ENCODE results near the gene SORT1.
A peak's percentile ranks its signal among the peaks of the same experiment; 100 is the strongest.

SORT1 gene

GRCh38 chr1:109361069-109361468 lies 36.6 kb downstream of the SORT1 start:
- TF ChIP-seq BACH2 (CRISPR knock-in tag; IDR thresholded peaks at IDR 0.05; ENCODE audit: borderline replicate concordance) (no peak), ZNF70 (CRISPR knock-in tag; IDR thresholded peaks at IDR 0.05) (no peak), ZNF565 (CRISPR knock-in tag; conservative IDR thresholded peaks at IDR 0.05; ENCODE audit: low read depth) (no peak), ZNF8 (CRISPR knock-in tag; IDR thresholded peaks at IDR 0.05) (no peak), CSRNP3 (CRISPR knock-in tag; IDR thresholded peaks at IDR 0.05) (no peak)
- no peak for ATAC-seq

- TF ChIP-seq PPARA (CRISPR knock-in tag; IDR thresholded peaks at IDR 0.05; ENCODE audit: borderline replicate concordance) (no peak), ZNF565 (CRISPR knock-in tag; conservative IDR thresholded peaks at IDR 0.05; ENCODE audit: low read depth) (no peak), GLIS3 (CRISPR knock-in tag; IDR thresholded peaks at IDR 0.05) (no peak), PATZ1 (CRISPR knock-in tag; IDR thresholded peaks at IDR 0.05; ENCODE audit: borderline replicate concordance) (no peak), BACH2 (CRISPR knock-in tag; IDR thresholded peaks at IDR 0.05; ENCODE audit: borderline replicate concordance) (no peak), SNAI2 (CRISPR knock-in tag; IDR thresholded peaks at IDR 0.05) (no peak), ISL1 (CRISPR knock-in tag; IDR thresholded peaks at IDR 0.05) (peak; percentile 73), ZFP3 (CRISPR knock-in tag; IDR thresholded peaks at IDR 0.05) (0 out of 2 replicates have a peak, but pooled peaks have one; percentile 18), TSHZ2 (CRISPR knock-in tag; IDR thresholded peaks at IDR 0.05) (no peak), TOX (CRISPR knock-in tag; IDR thresholded peaks at IDR 0.05; ENCODE audit: borderline replicate concordance) (no peak), RARB (CRISPR knock-in tag; IDR thresholded peaks at IDR 0.05) (no peak), ZFP30 (CRISPR knock-in tag; IDR thresholded peaks at IDR 0.05) (no peak), TCF4 (CRISPR knock-in tag; IDR thresholded peaks at IDR 0.05; ENCODE audit: borderline replicate concordance) (no peak)
- no peak for ATAC-seq
These were observed 40.1 kb downstream of the SORT1 start for GRCh38 chr1:109357616-109358015.

GRCh38 chr1:109356915-109357314 lies 40.8 kb downstream of the SORT1 start:
- TF ChIP-seq ZFP30 (CRISPR knock-in tag; IDR thresholded peaks at IDR 0.05) (no peak), ARNTL (CRISPR knock-in tag; IDR thresholded peaks at IDR 0.05; ENCODE audit: borderline replicate concordance, low read depth) (no peak), ZC3H10 (CRISPR knock-in tag; IDR thresholded peaks at IDR 0.05) (no peak), PATZ1 (CRISPR knock-in tag; IDR thresholded peaks at IDR 0.05; ENCODE audit: borderline replicate concordance) (no peak), ZNF70 (CRISPR knock-in tag; IDR thresholded peaks at IDR 0.05) (no peak), CSDC2 (CRISPR knock-in tag; IDR thresholded peaks at IDR 0.05) (no peak), CSRNP3 (CRISPR knock-in tag; IDR thresholded peaks at IDR 0.05) (no peak), RARB (CRISPR knock-in tag; IDR thresholded peaks at IDR 0.05) (no peak), TCF4 (CRISPR knock-in tag; IDR thresholded peaks at IDR 0.05; ENCODE audit: borderline replicate concordance) (no peak), GLIS3 (CRISPR knock-in tag; IDR thresholded peaks at IDR 0.05) (no peak), ISL1 (CRISPR knock-in tag; IDR thresholded peaks at IDR 0.05) (no peak), ZNF565 (CRISPR knock-in tag; conservative IDR thresholded peaks at IDR 0.05; ENCODE audit: low read depth) (no peak), ZNF8 (CRISPR knock-in tag; IDR thresholded peaks at IDR 0.05) (no peak), ESRRG (CRISPR knock-in tag; IDR thresholded peaks at IDR 0.05) (no peak), PPARA (CRISPR knock-in tag; IDR thresholded peaks at IDR 0.05; ENCODE audit: borderline replicate concordance) (no peak), TSHZ2 (CRISPR knock-in tag; IDR thresholded peaks at IDR 0.05) (no peak), ZFP3 (CRISPR knock-in tag; IDR thresholded peaks at IDR 0.05) (no peak), SNAI2 (CRISPR knock-in tag; IDR thresholded peaks at IDR 0.05) (no peak), POU6F1 (CRISPR knock-in tag; IDR thresholded peaks at IDR 0.05; ENCODE audit: borderline replicate concordance, low read depth) (no peak), TOX (CRISPR knock-in tag; IDR thresholded peaks at IDR 0.05; ENCODE audit: borderline replicate concordance) (no peak)
- ATAC-seq = no peak

All from SK-N-SH treated with all-trans-retinoic acid at 6 μM for 48 hours (cell line).